ENCODE measurements around the gene BCCIP.

DNA sequence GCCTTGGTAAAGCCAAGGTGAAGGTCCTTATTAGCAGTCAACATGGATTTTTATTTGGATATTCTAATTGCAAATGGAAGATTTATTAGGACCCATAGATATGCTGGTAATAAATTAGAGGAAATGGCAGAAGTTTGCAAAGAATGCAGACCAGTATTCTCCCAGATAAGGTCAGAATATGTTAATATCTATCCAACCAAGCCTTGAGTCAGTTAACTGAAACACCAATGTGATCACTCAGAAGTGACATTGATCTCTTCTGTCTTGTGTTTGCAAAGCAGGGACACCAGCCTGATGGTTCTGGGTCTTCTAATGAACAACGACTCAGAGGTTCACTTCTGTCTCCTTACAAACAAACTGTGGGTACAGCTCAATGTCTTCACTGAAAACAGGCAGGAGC, 21.8 kb upstream of the BCCIP start:
- TF ChIP-seq CTCF (IDR thresholded peaks at IDR 0.05) (no peak), EZH2 (IDR thresholded peaks at IDR 0.05) (no peak), EZH2phosphoT487 (IDR thresholded peaks at IDR 0.05) (no peak)
